Left ventricle myocardium inferior (tissue), 1 donor: ENCODE data around the gene MET. TPM values are rescaled to one million over a fixed set of nuclear protein-coding genes. Genes with fewer than 3 reads are reported as not detected.

Source experiments
- DNase-seq: peaks from one replicate; pipeline ENCODE4 v3.0.0-alpha.2; 2020
- H3K27ac ChIP-seq: fragments of 200-600 bp; replicated peaks from 2 replicates; pipeline ENCODE4 v1.8.0; 2021
- H3K27me3 ChIP-seq: fragments of 200-600 bp; 2 replicates; pipeline ENCODE4 v1.8.0; 2021; ENCODE audit warnings: low read depth
- H3K36me3 ChIP-seq: fragments of 200-600 bp; 2 replicates; pipeline ENCODE4 v1.8.0; 2021
- H3K4me1 ChIP-seq: fragments of 200-600 bp; 2 replicates; pipeline ENCODE4 v1.8.0; 2021
- H3K4me3 ChIP-seq: fragments of 200-600 bp; 2 replicates; pipeline ENCODE4 v1.8.0; 2021; ENCODE audit warnings: mild to moderate bottlenecking, moderate library complexity
- H3K9me3 ChIP-seq: fragments of 200-600 bp; replicated peaks from 2 replicates; pipeline ENCODE4 v1.8.0; 2021
- intact Hi-C: fragments of 100-400 bp; cut with micrococcal nuclease; formaldehyde crosslinking; loops from one replicate; pipeline ENCODE4 v1.11.0; 2022
- total RNA-seq: library from RNA; stranded (reverse); fragmentation: NEBNext Ultra II Directional; extraction: Animal tissue kit (Norgen Biotek cat#: 25700); gene quantifications from one replicate; pipeline ENCODE4 v1.2.1, GENCODE V29; 2021
- TF ChIP-seq, protein P1 (sequence below): fragments of 200-600 bp; IDR thresholded peaks from 2 replicates; pipeline ENCODE4 v1.8.0; 2021; ENCODE audit warnings: antibody characterized with exemption, mild to moderate bottlenecking, borderline replicate concordance
- donor health status: DM: no; HTN: yes; CAD: no; lungs with severe emphysema.

The MET gene
- total RNA-seq, 1 donor from 2014 or later, result 13.1 TPM

DNA sequence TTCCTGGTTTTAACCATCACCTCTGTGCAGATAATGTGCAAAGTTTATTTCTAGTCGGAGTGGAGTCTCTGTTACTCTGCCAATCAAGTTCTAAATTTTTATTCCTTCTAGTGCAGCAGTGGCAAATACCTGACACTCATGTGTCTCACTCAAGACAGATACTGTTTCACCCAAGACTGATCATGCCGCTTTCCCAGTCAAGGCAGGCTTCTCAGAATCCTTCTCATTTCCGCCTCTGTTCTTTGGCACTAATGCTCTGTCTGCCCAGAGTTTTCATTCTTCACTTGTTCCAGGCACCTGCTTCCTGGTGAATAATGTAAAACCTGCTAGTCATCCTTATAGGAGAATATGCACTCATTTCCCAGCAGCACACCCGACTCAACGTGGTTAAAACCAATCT lies 24.7 kb downstream of the MET start:
- no peak overlapping the region for H3K4me3 ChIP-seq

DNA sequence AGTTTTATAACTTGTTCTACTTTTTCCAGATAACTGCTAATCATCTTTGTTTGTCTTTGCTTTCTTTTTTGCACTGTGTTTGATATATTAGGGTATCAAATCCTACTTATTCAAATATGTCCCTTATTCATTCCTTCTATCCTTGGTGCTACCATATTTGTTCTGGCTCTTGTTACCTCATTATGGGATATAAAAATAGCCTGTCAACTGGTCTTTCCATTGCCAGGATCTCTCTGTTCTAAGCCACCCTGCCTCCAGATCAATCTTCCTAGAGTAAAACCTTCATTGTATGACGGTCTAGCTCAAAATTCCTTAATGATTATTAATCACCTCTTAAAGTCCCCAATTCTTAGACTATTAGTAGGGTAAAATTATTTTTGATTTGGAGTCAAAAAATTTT lies 25.2 kb downstream of the MET start:
- Histone ChIP-seq H3K36me3 (no peaks in the 10 kb centered on the region), H3K27ac (no peak overlapping the region), H3K9me3 (no peaks in the 10 kb centered on the region), H3K27me3 (no peaks in the 10 kb centered on the region), H3K4me3 (no peak overlapping the region), H3K4me1 (peaks cover 31% of the 10 kb centered on the region)
- intact Hi-C loops, result no loop called here
- DNase-seq, result no peak
- TF ChIP-seq, protein P1, sequence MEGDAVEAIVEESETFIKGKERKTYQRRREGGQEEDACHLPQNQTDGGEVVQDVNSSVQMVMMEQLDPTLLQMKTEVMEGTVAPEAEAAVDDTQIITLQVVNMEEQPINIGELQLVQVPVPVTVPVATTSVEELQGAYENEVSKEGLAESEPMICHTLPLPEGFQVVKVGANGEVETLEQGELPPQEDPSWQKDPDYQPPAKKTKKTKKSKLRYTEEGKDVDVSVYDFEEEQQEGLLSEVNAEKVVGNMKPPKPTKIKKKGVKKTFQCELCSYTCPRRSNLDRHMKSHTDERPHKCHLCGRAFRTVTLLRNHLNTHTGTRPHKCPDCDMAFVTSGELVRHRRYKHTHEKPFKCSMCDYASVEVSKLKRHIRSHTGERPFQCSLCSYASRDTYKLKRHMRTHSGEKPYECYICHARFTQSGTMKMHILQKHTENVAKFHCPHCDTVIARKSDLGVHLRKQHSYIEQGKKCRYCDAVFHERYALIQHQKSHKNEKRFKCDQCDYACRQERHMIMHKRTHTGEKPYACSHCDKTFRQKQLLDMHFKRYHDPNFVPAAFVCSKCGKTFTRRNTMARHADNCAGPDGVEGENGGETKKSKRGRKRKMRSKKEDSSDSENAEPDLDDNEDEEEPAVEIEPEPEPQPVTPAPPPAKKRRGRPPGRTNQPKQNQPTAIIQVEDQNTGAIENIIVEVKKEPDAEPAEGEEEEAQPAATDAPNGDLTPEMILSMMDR, result no peak

More for the DNA sequence above, 24.7 kb downstream of the MET start:
- DNase-seq, result no peak
- Histone ChIP-seq H3K9me3 (no peaks in the 10 kb centered on the region), H3K27ac (no peak overlapping the region), H3K4me1 (peaks cover 31% of the 10 kb centered on the region), H3K27me3 (no peaks in the 10 kb centered on the region), H3K36me3 (no peaks in the 10 kb centered on the region)
- TF ChIP-seq, protein P1, result no peak
- intact Hi-C loops, result no loop called here

DNA sequence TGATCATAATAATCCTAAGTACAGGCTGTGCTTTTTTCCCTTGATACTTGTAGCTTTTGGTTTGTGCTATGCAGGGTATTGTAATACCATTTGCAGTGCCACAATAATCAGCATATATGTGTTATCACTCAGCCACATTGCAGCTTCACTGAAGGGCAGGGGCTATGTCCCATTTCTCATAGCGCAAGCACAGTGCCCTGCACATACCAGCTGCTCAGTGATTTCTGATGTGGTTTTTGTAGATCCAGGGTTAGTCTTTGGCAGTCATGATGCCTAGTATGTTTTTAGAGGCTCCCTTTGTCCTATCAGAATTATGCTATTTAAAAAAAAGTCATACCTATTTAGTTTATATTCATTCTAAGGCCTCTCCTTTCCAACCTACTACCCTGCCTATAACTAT lies 25.8 kb downstream of the MET start:
- Histone ChIP-seq H3K27ac (no peak overlapping the region), H3K36me3 (no peaks in the 10 kb centered on the region), H3K4me3 (no peak overlapping the region), H3K4me1 (peaks cover 31% of the 10 kb centered on the region), H3K27me3 (no peaks in the 10 kb centered on the region), H3K9me3 (no peaks in the 10 kb centered on the region)
- no peak for DNase-seq
- intact Hi-C loops, result no loop called here
- TF ChIP-seq, protein P1, result no peak

DNA sequence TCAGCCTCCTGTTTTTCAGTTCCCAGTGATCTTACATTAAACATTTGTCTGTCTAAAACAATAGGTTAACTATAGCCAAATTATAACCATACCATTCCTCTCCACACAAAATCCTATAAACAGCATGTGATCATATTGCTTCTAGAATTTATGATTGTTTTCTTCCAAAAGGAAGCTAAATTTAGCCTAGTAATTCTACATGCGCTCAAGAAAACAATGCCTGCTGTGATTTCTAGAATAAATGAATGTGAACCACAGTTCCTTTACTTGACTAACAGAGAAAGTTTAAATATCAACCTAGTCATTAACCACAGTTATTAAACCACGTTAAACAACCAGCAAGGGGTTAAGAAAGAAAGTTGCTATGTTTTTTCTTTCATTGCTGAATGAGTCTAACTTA lies 26.4 kb downstream of the MET start:
- no peak for DNase-seq
- H3K9me3 ChIP-seq, result no peaks in the 10 kb centered on the region
- no peak overlapping the region for H3K27ac ChIP-seq
- H3K36me3 ChIP-seq, result no peaks in the 10 kb centered on the region
- no peaks in the 10 kb centered on the region for H3K27me3 ChIP-seq
- no peak overlapping the region for H3K4me3 ChIP-seq
- H3K4me1 ChIP-seq, result peaks cover 28% of the 10 kb centered on the region
- TF ChIP-seq, protein P1, result no peak
- intact Hi-C loops, result no loop called here

DNA sequence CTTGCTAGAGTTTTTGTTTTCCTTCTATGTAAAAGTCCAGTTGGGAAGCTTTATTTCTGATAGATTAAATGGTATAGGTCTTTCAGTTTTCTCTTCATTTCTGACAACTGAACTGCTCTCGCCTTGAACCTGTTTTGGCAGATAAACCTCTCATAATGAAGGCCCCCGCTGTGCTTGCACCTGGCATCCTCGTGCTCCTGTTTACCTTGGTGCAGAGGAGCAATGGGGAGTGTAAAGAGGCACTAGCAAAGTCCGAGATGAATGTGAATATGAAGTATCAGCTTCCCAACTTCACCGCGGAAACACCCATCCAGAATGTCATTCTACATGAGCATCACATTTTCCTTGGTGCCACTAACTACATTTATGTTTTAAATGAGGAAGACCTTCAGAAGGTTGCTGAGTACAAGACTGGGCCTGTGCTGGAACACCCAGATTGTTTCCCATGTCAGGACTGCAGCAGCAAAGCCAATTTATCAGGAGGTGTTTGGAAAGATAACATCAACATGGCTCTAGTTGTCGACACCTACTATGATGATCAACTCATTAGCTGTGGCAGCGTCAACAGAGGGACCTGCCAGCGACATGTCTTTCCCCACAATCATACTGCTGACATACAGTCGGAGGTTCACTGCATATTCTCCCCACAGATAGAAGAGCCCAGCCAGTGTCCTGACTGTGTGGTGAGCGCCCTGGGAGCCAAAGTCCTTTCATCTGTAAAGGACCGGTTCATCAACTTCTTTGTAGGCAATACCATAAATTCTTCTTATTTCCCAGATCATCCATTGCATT lies 27.1 kb downstream of the MET start:
- no peak overlapping the region for H3K4me3 ChIP-seq
- no peaks in the 10 kb centered on the region for H3K27me3 ChIP-seq
- no peaks in the 10 kb centered on the region for H3K9me3 ChIP-seq
- intact Hi-C loops, result no loop called here
- TF ChIP-seq, protein P1, result no peak
- no peaks in the 10 kb centered on the region for H3K36me3 ChIP-seq
- H3K27ac ChIP-seq, result no peak overlapping the region
- peaks cover 28% of the 10 kb centered on the region for H3K4me1 ChIP-seq
- DNase-seq, result no peak
